SK-N-SH (cell line): ENCODE results near the gene UNKL. TPM values are rescaled to one million over a fixed set of nuclear protein-coding genes. Genes with fewer than 3 reads are reported as not detected.

Experiments used
- CTCF ChIA-PET: fragments of 300-600, 350-600 bp; formaldehyde crosslinking; extraction: SDS; loops from one replicate; lab custom pipeline; 2021; lab: Yijun Ruan, JAX
- POLR2A ChIA-PET: fragments of 350-600 bp; sonication (Branson Sonifier 250); formaldehyde crosslinking; extraction: SDS; loops from one replicate; lab custom pipeline; 2020; ENCODE audit warnings: antibody characterized with exemption, inconsistent platforms; lab: Yijun Ruan, JAX
- DNase-seq: peaks from one replicate; pipeline ENCODE4 v3.0.0; 2012
- H2AFZ ChIP-seq: fragments of 200-600 bp; sonication (generic); 2 replicates; pipeline ENCODE4 v1.8.1; 2016; ENCODE audit warnings: antibody characterized with exemption, mild to moderate bottlenecking, low read depth
- H3F3A ChIP-seq: fragments of 200-600 bp; sonication (generic); replicated peaks from 2 replicates; pipeline ENCODE3; 2016; ENCODE audit warnings: antibody characterized with exemption, mild to moderate bottlenecking; ENCODE audit not compliant: insufficient read depth
- H3K27ac ChIP-seq, 2 experiments: fragments of 200-500 bp in 1 of 2; fragments of 200-600 bp in 1 of 2; sonication (Bioruptor generic) in 1 of 2; sonication (generic), shearing (Covaris generic) in 1 of 2; 2 replicates each; pipeline versions ENCODE4 v1.5.1 to v1.6.1; 2014 to 2016; ENCODE audit warnings: low read depth in 2 of 2, inconsistent platforms in 1 of 2, low read length in 1 of 2, mild to moderate bottlenecking in 1 of 2, mixed read lengths in 1 of 2
- H3K27me3 ChIP-seq: fragments of 200-600 bp; sonication (generic), shearing (Covaris generic); 2 replicates; pipeline ENCODE4 v1.6.1; 2016; ENCODE audit warnings: mixed run types; ENCODE audit not compliant: insufficient read depth
- H3K36me3 ChIP-seq, 2 experiments: fragments of 200-500 bp in 1 of 2; fragments of 200-600 bp in 1 of 2; sonication (Bioruptor generic) in 1 of 2; sonication (generic) in 1 of 2; replicated peaks in 1 of 2; 2 replicates each; pipeline versions ENCODE3 to v1.5.1; 2014 to 2016; ENCODE audit warnings: low read length in 1 of 2, mild to moderate bottlenecking in 1 of 2; ENCODE audit not compliant: insufficient read depth in 2 of 2, control insufficient read depth in 1 of 2
- H3K4me1 ChIP-seq, 2 experiments: fragments of 200-500 bp in 1 of 2; fragments of 200-600 bp in 1 of 2; sonication (Bioruptor generic) in 1 of 2; sonication (generic), shearing (Covaris generic) in 1 of 2; 2 replicates each; pipeline versions ENCODE4 v1.5.1 to v1.6.1; 2014 to 2016; ENCODE audit warnings: low read depth in 1 of 2, low read length in 1 of 2, mixed run types in 1 of 2; ENCODE audit not compliant: insufficient read depth in 2 of 2, control insufficient read depth in 1 of 2
- H3K4me2 ChIP-seq: fragments of 200-600 bp; sonication (generic), shearing (Covaris generic); 2 replicates; pipeline ENCODE4 v1.6.1; 2017; ENCODE audit warnings: mixed run types
- H3K4me3 ChIP-seq, 2 experiments: fragments of 200-500 bp in 1 of 2; fragments of 200-600 bp in 1 of 2; sonication (Bioruptor generic) in 1 of 2; sonication (generic), shearing (Covaris generic) in 1 of 2; 2 replicates each; pipeline versions ENCODE4 v1.5.1 to v1.8.1; 2014 to 2016; ENCODE audit warnings: low read depth in 2 of 2, inconsistent platforms in 1 of 2, low read length in 1 of 2, mild to moderate bottlenecking in 1 of 2, mixed read lengths in 1 of 2, moderate library complexity in 1 of 2
- H3K79me2 ChIP-seq: fragments of 200-600 bp; sonication (generic); 2 replicates; pipeline ENCODE4 v1.8.1; 2017; ENCODE audit warnings: mild to moderate bottlenecking; ENCODE audit not compliant: insufficient read depth
- H3K9ac ChIP-seq: fragments of 200-600 bp; sonication (generic); 2 replicates; pipeline ENCODE4 v1.6.1; 2017; ENCODE audit warnings: mixed run types
- H3K9me2 ChIP-seq: fragments of 200-600 bp; sonication (generic); 2 replicates; pipeline ENCODE4 v1.6.1; 2017; ENCODE audit warnings: mixed run types
- H3K9me3 ChIP-seq: fragments of 200-600 bp; sonication (generic); 2 replicates; pipeline ENCODE4 v1.6.1; 2017; ENCODE audit warnings: mixed run types, mild to moderate bottlenecking, moderate library complexity
- H4K20me1 ChIP-seq: fragments of 200-600 bp; sonication (generic); 2 replicates; pipeline ENCODE4 v1.6.1; 2017; ENCODE audit warnings: mild to moderate bottlenecking, mixed run types; ENCODE audit not compliant: insufficient read depth
- ELF1 ChIP-seq: IDR thresholded peaks from 2 replicates; pipeline ENCODE4 v1.4.0; 2012
- EP300 ChIP-seq, 2 experiments: IDR thresholded peaks; 2 replicates each; pipeline versions ENCODE4 v1.4.0 to v1.6.1; 2012; ENCODE audit warnings: borderline replicate concordance in 1 of 2, low read depth in 1 of 2, low read length in 1 of 2
- EZH2phosphoT487 ChIP-seq: fragments of 200-600 bp; sonication (generic); IDR thresholded peaks from 2 replicates; pipeline ENCODE4 v1.6.1; 2017; ENCODE audit warnings: low read depth, mixed run types, mild to moderate bottlenecking, antibody characterized with exemption, moderate library complexity, borderline replicate concordance
- FOSL2 ChIP-seq: IDR thresholded peaks from 2 replicates; pipeline ENCODE4 v1.4.0; 2012; ENCODE audit warnings: low read depth, mild to moderate bottlenecking, moderate library complexity, borderline replicate concordance
- MEF2A ChIP-seq: IDR thresholded peaks from 2 replicates; pipeline ENCODE4 v1.4.0; 2012; ENCODE audit warnings: low read depth, borderline replicate concordance
- MXI1 ChIP-seq: IDR thresholded peaks from 2 replicates; pipeline ENCODE4 v1.6.1; 2012; ENCODE audit warnings: mild to moderate bottlenecking, low read depth, low read length, improper control_type of control experiment
- NRF1 ChIP-seq: IDR thresholded peaks from 2 replicates; pipeline ENCODE4 v1.6.1; 2012; ENCODE audit warnings: low read depth, mild to moderate bottlenecking, low read length
- PBX3 ChIP-seq: IDR thresholded peaks from 2 replicates; pipeline ENCODE4; 2012
- RAD21 ChIP-seq: IDR thresholded peaks from 2 replicates; pipeline ENCODE4 v1.6.1; 2012; ENCODE audit warnings: mild to moderate bottlenecking, low read length
- REST ChIP-seq: IDR thresholded peaks from 2 replicates; pipeline ENCODE4 v1.6.1; 2012; ENCODE audit warnings: mild to moderate bottlenecking, low read depth, low read length, moderate library complexity
- RXRA ChIP-seq: IDR thresholded peaks from 2 replicates; pipeline ENCODE4 v1.4.0; 2012; ENCODE audit warnings: low read depth, mild to moderate bottlenecking, borderline replicate concordance
- SIN3A ChIP-seq: IDR thresholded peaks from 2 replicates; pipeline ENCODE4 v1.6.1; 2012; ENCODE audit warnings: low read depth, mild to moderate bottlenecking, low read length, moderate library complexity, borderline replicate concordance
- TCF12 ChIP-seq: IDR thresholded peaks from 2 replicates; pipeline ENCODE4 v1.4.0; 2012
- WGBS: methylation state at CpG from one replicate; pipeline ENCODE4 v1.1.6; 2017; ENCODE audit warnings: low lambda C conversion rate; 5-methylcytosine and 5-hydroxymethylcytosine counted together
- polyA plus RNA-seq, 3 experiments: library from polyadenylated mRNA; depleted of rRNA; stranded (reverse); fragments of >200 nt; gene quantifications; 2 replicates each; pipeline ENCODE4 v1.2.3, GENCODE V29; 2012

UNKL gene
- polyA plus RNA-seq, 1 of the 3 experiments (the other 2 are of a cell fraction) = 16.4 TPM

GRCh38 chr16:1335996-1336395 lies 78.5 kb downstream of the UNKL start:
- peaks cover 63% of the 10 kb centered on the region for H3K27me3 ChIP-seq

GRCh38 chr16:1335211-1335971 lies 79.1 kb downstream of the UNKL start:
- Histone ChIP-seq H3K4me2 (no peak overlapping the region), H3K27me3 (peaks cover 57% of the 10 kb centered on the region), H3K27ac (no peak overlapping the region), H3K9me3 (no peaks in the 10 kb centered on the region), H3K79me2 (no peaks in the 10 kb centered on the region), H3K9ac (no peak overlapping the region), H3K4me3 (no peak overlapping the region), H3K4me1 (peaks cover 0 to 26% of the 10 kb centered on the region in 2 experiments; a peak in 1 of 4 replicates), H4K20me1 (0 out of 2 replicates have a peak, but pooled peaks cover 7% of the 10 kb centered on the region), H2AFZ (no peak overlapping the region), H3F3A (no peaks in the 10 kb centered on the region), H3K36me3 (no peaks in the 10 kb centered on the region), H3K9me2 (no peaks in the 10 kb centered on the region)
- ChIA-PET POLR2A (interaction anchor here (0.8 to 1.2 kb wide), 2 partner anchors 10 to 195 kb away, joined by 3 read pairs; no protein-coding TSS in a partner anchor), CTCF (interaction anchor here (0.8 to 3.3 kb wide), 8 partner anchors 9 to 51 kb away, joined by 3 to 14 read pairs (median 4); no protein-coding TSS in a partner anchor)
- WGBS = 14% methylated on average over 8 of the region's 16 CpGs
- no peak for DNase-seq
- TF ChIP-seq ELF1 (no peak), PBX3 (no peak)

More at GRCh38 chr16:1335996-1336395, 78.5 kb downstream of the UNKL start:
- no peak overlapping the region for H3K4me3 ChIP-seq
- 0 out of 2 replicates have a peak, but pooled peaks cover 7% of the 10 kb centered on the region for H4K20me1 ChIP-seq
- peaks cover 0 to 26% of the 10 kb centered on the region in 2 experiments; a peak in 1 of 4 replicates for H3K4me1 ChIP-seq
- CTCF ChIA-PET = interaction anchor here (0.8 to 3.3 kb wide), 8 partner anchors 9 to 52 kb away, joined by 3 to 14 read pairs (median 4); no protein-coding TSS in a partner anchor
- no peaks in the 10 kb centered on the region for H3K36me3 ChIP-seq
- no peaks in the 10 kb centered on the region for H3K79me2 ChIP-seq
- H2AFZ ChIP-seq = no peak overlapping the region
- H3K9me3 ChIP-seq = no peaks in the 10 kb centered on the region
- POLR2A ChIA-PET = interaction anchor here (0.8 to 1.2 kb wide), 2 partner anchors 10 to 195 kb away, joined by 3 read pairs; no protein-coding TSS in a partner anchor
- DNase-seq = peak; percentile 75
- no peak overlapping the region for H3K9ac ChIP-seq
- no peaks in the 10 kb centered on the region for H3F3A ChIP-seq
- H3K4me2 ChIP-seq = no peak overlapping the region
- no peak for TF ChIP-seq TCF12
- TF ChIP-seq MXI1 = peak; percentile 59; the same call in 1 of the 2 replicates
- TF ChIP-seq SIN3A = no peak
- TF ChIP-seq, all 33 proteins: peak for 1
- Histone ChIP-seq H3K9me2 (no peaks in the 10 kb centered on the region), H3K27ac (no peak overlapping the region)
- 7% methylated on average over 12 of the region's 12 CpGs for WGBS

GRCh38 chr16:1334739-1335138 lies 79.8 kb downstream of the UNKL start:
- CTCF ChIA-PET = interaction anchor here (1.1 to 2.2 kb wide), 3 partner anchors 12 to 29 kb away, joined by 4 to 7 read pairs (median 4); no protein-coding TSS in a partner anchor
- Histone ChIP-seq H3F3A (no peaks in the 10 kb centered on the region), H2AFZ (no peak overlapping the region)
- TF ChIP-seq SIN3A (no peak), ELF1 (no peak), REST (no peak), PBX3 (no peak), EP300 (IDR thresholded peaks at IDR 0.05; ENCODE audit: borderline replicate concordance in 1 of 2, low read depth in 1 of 2, low read length in 1 of 2) (no peak), MEF2A (no peak), FOSL2 (no peak), RAD21 (no peak), RXRA (no peak), NRF1 (no peak), EZH2phosphoT487 (no peak)

More at GRCh38 chr16:1334739-1335138, 79.8 kb downstream of the UNKL start:
- H3K36me3 ChIP-seq = no peaks in the 10 kb centered on the region
- peaks cover 0 to 26% of the 10 kb centered on the region in 2 experiments; a peak in 1 of 4 replicates for H3K4me1 ChIP-seq
- H3K9ac ChIP-seq = no peak overlapping the region
- 0% methylated on average over 4 of the region's 9 CpGs for WGBS
- H3K9me2 ChIP-seq = no peaks in the 10 kb centered on the region
- H3K9me3 ChIP-seq = no peaks in the 10 kb centered on the region
- no peak overlapping the region for H3K4me3 ChIP-seq
- H3K27me3 ChIP-seq = peaks cover 57% of the 10 kb centered on the region
- 0 out of 2 replicates have a peak, but pooled peaks cover 7% of the 10 kb centered on the region for H4K20me1 ChIP-seq
- H3K4me2 ChIP-seq = no peak overlapping the region
- POLR2A ChIA-PET = interaction anchor here (1.2 kb wide), 1 partner anchor 196 kb away, joined by 3 read pairs; no protein-coding TSS in a partner anchor
- no peak overlapping the region for H3K27ac ChIP-seq
- no peaks in the 10 kb centered on the region for H3K79me2 ChIP-seq
- no peak for DNase-seq
